Vagina (tissue), 2 donors: Measurements from ENCODE around the gene RBMXL3.

Experiments
- CTCF ChIP-seq, 3 experiments: fragments of 450-650 bp in 2 of 3; fragments of 200-600 bp in 1 of 3; sonication (generic) in 1 of 3; IDR thresholded peaks; one replicate each; pipeline ENCODE4 v1.5.1; 2017 to 2019; ENCODE audit warnings: antibody characterized with exemption in 3 of 3, mild to moderate bottlenecking in 2 of 3, moderate library complexity in 2 of 3
- POLR2A ChIP-seq, 2 donors: fragments of 450-650 bp; IDR thresholded peaks; one replicate each; pipeline ENCODE4 v1.6.1; 2017; ENCODE audit warnings: antibody characterized with exemption in 2 of 2, mild to moderate bottlenecking in 2 of 2, moderate library complexity in 2 of 2
- POLR2AphosphoS5 ChIP-seq, 2 donors: sonication (generic); formaldehyde crosslinking; IDR thresholded peaks; one replicate each; pipeline ENCODE4 v1.9.0; 2017; ENCODE audit warnings: antibody characterized with exemption in 2 of 2, mild to moderate bottlenecking in 2 of 2, low read depth in 1 of 2; ENCODE audit not compliant: insufficient read depth in 1 of 2

GRCh38 chrX:115226929-115227328 lies 37.7 kb downstream of the RBMXL3 start:
- TF ChIP-seq CTCF (IDR thresholded peaks at IDR 0.05) (peak in 1 of 3 experiments; percentile 9), POLR2A (IDR thresholded peaks at IDR 0.05) (no peak), POLR2AphosphoS5 (IDR thresholded peaks at IDR 0.05; ENCODE audit: insufficient read depth in 1 of 2, low read depth in 1 of 2) (no peak)
